OCI-LY3 (cell line): ENCODE measurements around the gene DNAJB11.

Source experiments
- H2AFZ ChIP-seq: fragments of 200-600, 300-600 bp; shearing (Covaris generic); 2 replicates; pipeline ENCODE4 v1.6.0; 2014; ENCODE audit warnings: antibody characterized with exemption, low read depth, low read length
- H3K27ac ChIP-seq: fragments of 200-600, 300-600 bp; sonication (generic); 2 replicates; pipeline ENCODE4 v1.5.1; 2014; ENCODE audit warnings: mild to moderate bottlenecking, low read length, moderate library complexity, mixed read lengths
- H3K27me3 ChIP-seq: fragments of 200-600, 300-600 bp; sonication (generic); 2 replicates; pipeline ENCODE4 v1.6.1; 2014; ENCODE audit warnings: low read depth, low read length, mixed read lengths
- H3K36me3 ChIP-seq: fragments of 200-600, 300-600 bp; sonication (generic); replicated peaks from 2 replicates; pipeline ENCODE3; 2014; ENCODE audit warnings: low read depth, low read length, mixed read lengths
- H3K4me1 ChIP-seq: fragments of 300-600, 200-600 bp; sonication (generic); 2 replicates; pipeline ENCODE4 v1.6.1; 2014; ENCODE audit warnings: low read length, mixed read lengths
- H3K4me2 ChIP-seq: fragments of 200-600, 300-600 bp; sonication (generic); 2 replicates; pipeline ENCODE4 v1.6.1; 2014; ENCODE audit warnings: low read length, mixed read lengths
- H3K4me3 ChIP-seq: fragments of 300-600, 200-600 bp; sonication (generic); 2 replicates; pipeline ENCODE4 v1.5.1; 2014; ENCODE audit warnings: antibody characterized with exemption, mild to moderate bottlenecking, low read length, moderate library complexity
- H3K79me2 ChIP-seq: fragments of 300-600, 200-600 bp; shearing (Covaris generic); 2 replicates; pipeline ENCODE4 v1.6.1; 2014; ENCODE audit warnings: mild to moderate bottlenecking, low read length, mixed read lengths
- H3K9ac ChIP-seq: fragments of 300-600, 200-600 bp; shearing (Covaris generic); 2 replicates; pipeline ENCODE4 v1.6.0; 2014; ENCODE audit warnings: mild to moderate bottlenecking, low read length, moderate library complexity
- H3K9me3 ChIP-seq: fragments of 200-600, 300-600 bp; shearing (Covaris generic); 2 replicates; pipeline ENCODE4 v1.6.1; 2014; ENCODE audit warnings: low read length, mixed read lengths; ENCODE audit not compliant: insufficient read depth
- H4K20me1 ChIP-seq: fragments of 200-600, 300-600 bp; sonication (generic); 2 replicates; pipeline ENCODE4 v1.6.1; 2016; ENCODE audit warnings: low read length, mixed read lengths; ENCODE audit not compliant: insufficient read depth
- EZH2phosphoT487 ChIP-seq: fragments of 200-600 bp; shearing (Covaris generic); IDR thresholded peaks from 2 replicates; pipeline ENCODE4 v1.6.1; 2018; ENCODE audit warnings: antibody characterized with exemption, mixed run types, low read depth
- TF ChIP-seq, protein P1 (sequence below): fragments of 200-600, 300-600 bp; sonication (generic); IDR thresholded peaks from 2 replicates; pipeline ENCODE4 v1.5.1; 2014; ENCODE audit warnings: antibody characterized with exemption, low read length, low read depth

DNAJB11 gene

DNA sequence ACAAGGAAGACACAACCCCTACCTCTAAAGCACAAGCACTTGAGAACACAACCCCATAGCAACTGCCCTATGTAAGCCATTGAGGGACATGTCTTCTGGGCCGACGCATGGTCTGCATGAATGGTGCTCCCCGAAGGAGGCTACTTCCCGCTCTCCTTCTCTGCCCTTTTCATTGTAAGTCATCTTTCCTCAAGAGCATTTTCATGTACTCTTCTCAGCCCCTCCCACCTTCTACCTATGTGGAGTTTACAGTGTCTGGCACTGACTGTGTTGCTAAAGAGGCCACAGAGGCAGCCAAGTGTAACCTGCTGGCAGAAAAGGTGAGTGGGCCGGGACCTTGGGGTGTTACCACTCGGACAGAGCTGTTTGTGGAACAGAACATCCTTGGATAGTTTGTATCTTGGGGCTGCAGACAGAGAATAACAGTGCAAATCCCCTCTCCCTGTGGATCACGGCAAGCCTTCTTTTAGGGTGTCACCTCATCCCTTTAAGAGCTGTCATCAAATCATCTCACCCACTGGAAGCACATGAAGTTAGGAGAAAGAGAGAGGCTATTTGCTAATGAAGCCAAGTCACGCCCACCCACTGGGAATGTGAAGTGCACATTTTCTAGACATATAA, 47.9 kb downstream of the DNAJB11 start:
- Histone ChIP-seq H3K4me3 (no peak overlapping the region), H3K4me2 (no peak overlapping the region), H3K4me1 (peaks cover 17% of the 10 kb centered on the region), H3K9me3 (no peaks in the 10 kb centered on the region), H3K27me3 (peaks cover 42% of the 10 kb centered on the region), H3K79me2 (no peaks in the 10 kb centered on the region), H3K36me3 (no peaks in the 10 kb centered on the region), H2AFZ (no peak overlapping the region), H3K9ac (no peak overlapping the region), H4K20me1 (no peaks in the 10 kb centered on the region), H3K27ac (no peak overlapping the region)
- no peak for TF ChIP-seq EZH2phosphoT487
- TF ChIP-seq, protein P1, sequence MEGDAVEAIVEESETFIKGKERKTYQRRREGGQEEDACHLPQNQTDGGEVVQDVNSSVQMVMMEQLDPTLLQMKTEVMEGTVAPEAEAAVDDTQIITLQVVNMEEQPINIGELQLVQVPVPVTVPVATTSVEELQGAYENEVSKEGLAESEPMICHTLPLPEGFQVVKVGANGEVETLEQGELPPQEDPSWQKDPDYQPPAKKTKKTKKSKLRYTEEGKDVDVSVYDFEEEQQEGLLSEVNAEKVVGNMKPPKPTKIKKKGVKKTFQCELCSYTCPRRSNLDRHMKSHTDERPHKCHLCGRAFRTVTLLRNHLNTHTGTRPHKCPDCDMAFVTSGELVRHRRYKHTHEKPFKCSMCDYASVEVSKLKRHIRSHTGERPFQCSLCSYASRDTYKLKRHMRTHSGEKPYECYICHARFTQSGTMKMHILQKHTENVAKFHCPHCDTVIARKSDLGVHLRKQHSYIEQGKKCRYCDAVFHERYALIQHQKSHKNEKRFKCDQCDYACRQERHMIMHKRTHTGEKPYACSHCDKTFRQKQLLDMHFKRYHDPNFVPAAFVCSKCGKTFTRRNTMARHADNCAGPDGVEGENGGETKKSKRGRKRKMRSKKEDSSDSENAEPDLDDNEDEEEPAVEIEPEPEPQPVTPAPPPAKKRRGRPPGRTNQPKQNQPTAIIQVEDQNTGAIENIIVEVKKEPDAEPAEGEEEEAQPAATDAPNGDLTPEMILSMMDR, result no peak

GRCh38 chr3:186619787-186620212, 49.3 kb downstream of the DNAJB11 start:
- H3K9me3 ChIP-seq, result no peaks in the 10 kb centered on the region
- H3K79me2 ChIP-seq, result no peaks in the 10 kb centered on the region
- H4K20me1 ChIP-seq, result no peaks in the 10 kb centered on the region
- TF ChIP-seq, protein P1, result no peak
- TF ChIP-seq EZH2phosphoT487, result no peak
- H2AFZ ChIP-seq, result no peak overlapping the region
- H3K4me2 ChIP-seq, result no peak overlapping the region
- H3K36me3 ChIP-seq, result no peaks in the 10 kb centered on the region
- H3K27me3 ChIP-seq, result peaks cover 34% of the 10 kb centered on the region
- no peak overlapping the region for H3K27ac ChIP-seq
- no peak overlapping the region for H3K9ac ChIP-seq
- peaks cover 8% of the 10 kb centered on the region for H3K4me1 ChIP-seq
- H3K4me3 ChIP-seq, result no peak overlapping the region

DNA sequence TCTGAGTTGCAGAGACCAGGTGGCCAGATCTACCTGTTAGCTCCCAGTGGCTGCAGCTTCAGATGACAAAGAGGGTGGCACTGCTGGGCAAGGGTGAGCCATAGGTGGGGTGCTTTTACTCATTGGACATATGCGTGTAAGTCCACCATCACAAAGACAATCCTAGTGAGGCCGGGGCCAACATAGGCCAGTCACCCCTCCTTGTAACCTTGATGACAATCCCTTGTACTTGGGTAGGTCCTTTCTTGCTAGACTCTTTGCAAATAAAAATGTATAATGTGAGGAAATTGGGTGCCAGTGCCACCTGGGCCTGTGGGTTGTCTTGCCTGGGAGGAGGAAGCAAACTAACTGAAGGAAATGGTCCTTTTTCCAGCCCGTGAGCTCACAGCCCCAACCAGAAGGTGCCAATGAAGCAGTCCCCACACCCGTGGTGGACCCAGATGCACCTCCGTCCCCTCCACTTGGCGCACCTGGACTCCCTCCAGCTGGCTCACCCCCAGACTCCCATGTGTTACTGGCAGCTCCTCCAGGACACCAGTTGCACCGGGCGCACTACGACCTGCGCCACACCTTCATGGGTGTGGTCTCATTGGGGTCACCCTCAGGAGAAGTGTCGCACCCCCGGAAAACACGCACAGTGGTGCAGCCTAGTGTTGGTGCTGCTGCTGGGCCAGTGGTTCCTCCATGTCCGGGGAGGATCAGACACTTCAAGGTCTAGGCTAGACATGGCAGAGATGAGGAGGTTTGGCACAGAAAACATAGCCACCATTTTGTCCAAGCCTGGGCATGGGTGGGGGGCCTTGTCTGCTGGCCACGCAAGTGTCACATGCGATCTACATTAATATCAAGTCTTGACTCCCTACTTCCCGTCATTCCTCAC, 49.9 kb downstream of the DNAJB11 start:
- Histone ChIP-seq H3K27me3 (peaks cover 34% of the 10 kb centered on the region), H3K4me2 (no peak overlapping the region), H3K4me1 (peaks cover 8% of the 10 kb centered on the region), H3K27ac (no peak overlapping the region), H3K36me3 (no peaks in the 10 kb centered on the region), H3K79me2 (no peaks in the 10 kb centered on the region), H2AFZ (no peak overlapping the region), H3K9ac (no peak overlapping the region), H3K4me3 (no peak overlapping the region), H3K9me3 (no peaks in the 10 kb centered on the region), H4K20me1 (no peaks in the 10 kb centered on the region)
- no peak for TF ChIP-seq EZH2phosphoT487

- Histone ChIP-seq H4K20me1 (no peaks in the 10 kb centered on the region), H2AFZ (no peak overlapping the region), H3K36me3 (no peaks in the 10 kb centered on the region), H3K4me3 (no peak overlapping the region), H3K4me1 (peaks cover 5% of the 10 kb centered on the region), H3K79me2 (no peaks in the 10 kb centered on the region), H3K27me3 (peaks cover 34% of the 10 kb centered on the region), H3K9ac (no peak overlapping the region), H3K9me3 (no peaks in the 10 kb centered on the region), H3K4me2 (no peak overlapping the region), H3K27ac (no peak overlapping the region)
- no peak for TF ChIP-seq EZH2phosphoT487
- TF ChIP-seq, protein P1, result no peak
These were observed 51.6 kb downstream of the DNAJB11 start for GRCh38 chr3:186621894-186622650.
